Measurements from ENCODE around the gene NDUFAF2. TPM values are rescaled to one million over a fixed set of nuclear protein-coding genes. Genes with fewer than 3 reads are reported as not detected.

Gene NDUFAF2
- total RNA-seq, 1 donor from 2014 or later: 21.3 TPM

GRCh38 chr5:61171479-61171878 lies 226.5 kb downstream of the NDUFAF2 start:
- Mint-ChIP-seq H3K9me3 (no peaks in the 10 kb centered on the region), H3K4me1 (no peaks in the 10 kb centered on the region), H3K36me3 (no peaks in the 10 kb centered on the region), H3K27me3 (ENCODE audit: low read depth) (no peaks in the 10 kb centered on the region), H3K27ac (no peak overlapping the region), H3K4me3 (no peak overlapping the region)
- TF ChIP-seq, protein P1, sequence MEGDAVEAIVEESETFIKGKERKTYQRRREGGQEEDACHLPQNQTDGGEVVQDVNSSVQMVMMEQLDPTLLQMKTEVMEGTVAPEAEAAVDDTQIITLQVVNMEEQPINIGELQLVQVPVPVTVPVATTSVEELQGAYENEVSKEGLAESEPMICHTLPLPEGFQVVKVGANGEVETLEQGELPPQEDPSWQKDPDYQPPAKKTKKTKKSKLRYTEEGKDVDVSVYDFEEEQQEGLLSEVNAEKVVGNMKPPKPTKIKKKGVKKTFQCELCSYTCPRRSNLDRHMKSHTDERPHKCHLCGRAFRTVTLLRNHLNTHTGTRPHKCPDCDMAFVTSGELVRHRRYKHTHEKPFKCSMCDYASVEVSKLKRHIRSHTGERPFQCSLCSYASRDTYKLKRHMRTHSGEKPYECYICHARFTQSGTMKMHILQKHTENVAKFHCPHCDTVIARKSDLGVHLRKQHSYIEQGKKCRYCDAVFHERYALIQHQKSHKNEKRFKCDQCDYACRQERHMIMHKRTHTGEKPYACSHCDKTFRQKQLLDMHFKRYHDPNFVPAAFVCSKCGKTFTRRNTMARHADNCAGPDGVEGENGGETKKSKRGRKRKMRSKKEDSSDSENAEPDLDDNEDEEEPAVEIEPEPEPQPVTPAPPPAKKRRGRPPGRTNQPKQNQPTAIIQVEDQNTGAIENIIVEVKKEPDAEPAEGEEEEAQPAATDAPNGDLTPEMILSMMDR (IDR thresholded peaks at IDR 0.05; ENCODE audit: unreplicated experiment): no peak
- no peak for DNase-seq (ENCODE audit: low spot score in 2 of 2, unreplicated experiment in 2 of 2)

DNA sequence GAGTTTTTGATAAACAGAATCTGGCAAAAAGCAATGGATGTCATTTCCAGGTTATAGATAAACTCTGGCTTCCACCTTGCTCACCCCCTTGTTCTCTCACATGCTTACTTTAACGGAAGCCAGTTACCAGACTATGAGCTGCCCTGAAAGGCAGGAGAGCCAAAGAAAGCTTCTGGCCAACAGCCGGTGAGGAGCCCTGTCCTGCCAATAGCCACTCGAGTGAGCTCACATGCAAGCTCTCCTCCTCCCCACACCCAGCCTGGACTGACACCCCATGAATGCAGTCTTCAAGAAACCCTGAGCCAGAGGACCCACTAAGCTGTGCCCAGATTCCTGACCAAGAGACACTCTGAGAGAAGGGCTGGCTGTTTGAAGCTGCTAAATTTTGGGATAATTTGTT lies 231.6 kb downstream of the NDUFAF2 start:
- Mint-ChIP-seq H3K4me1 (no peaks in the 10 kb centered on the region), H3K4me3 (no peak overlapping the region), H3K27ac (no peak overlapping the region), H3K36me3 (no peaks in the 10 kb centered on the region), H3K27me3 (ENCODE audit: low read depth) (no peaks in the 10 kb centered on the region), H3K9me3 (no peaks in the 10 kb centered on the region)
- DNase-seq (ENCODE audit: low spot score in 2 of 2, unreplicated experiment in 2 of 2): no peak
- TF ChIP-seq, protein P1 (IDR thresholded peaks at IDR 0.05; ENCODE audit: unreplicated experiment): no peak

DNA sequence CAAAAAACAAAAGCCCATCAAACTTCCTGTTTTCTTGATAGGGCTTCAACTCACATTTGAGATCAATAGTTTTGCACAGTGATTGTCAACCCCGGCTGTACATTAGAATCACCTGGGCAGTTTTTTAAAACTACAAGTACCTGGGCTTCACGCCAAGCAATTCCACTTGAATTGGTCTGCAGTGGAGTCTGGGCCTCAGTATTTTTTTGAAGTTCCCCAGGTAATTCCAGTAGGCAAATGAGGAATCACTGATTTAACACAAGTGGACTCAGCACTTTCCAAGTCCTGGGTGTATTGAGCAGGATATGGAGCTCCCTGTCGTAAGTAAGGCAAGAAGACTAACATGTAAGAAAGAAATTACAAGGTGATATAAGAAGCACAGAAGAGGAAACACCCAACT lies 232.1 kb downstream of the NDUFAF2 start:
- H3K4me3 Mint-ChIP-seq: no peak overlapping the region
- H3K36me3 Mint-ChIP-seq: no peaks in the 10 kb centered on the region
- no peak for DNase-seq (ENCODE audit: low spot score in 2 of 2, unreplicated experiment in 2 of 2)
- H3K9me3 Mint-ChIP-seq: no peaks in the 10 kb centered on the region
- no peaks in the 10 kb centered on the region for H3K4me1 Mint-ChIP-seq
- H3K27ac Mint-ChIP-seq: no peak overlapping the region
- TF ChIP-seq, protein P1 (IDR thresholded peaks at IDR 0.05; ENCODE audit: unreplicated experiment): no peak
- H3K27me3 Mint-ChIP-seq (ENCODE audit: low read depth): no peaks in the 10 kb centered on the region

- no peaks in the 10 kb centered on the region for H3K36me3 Mint-ChIP-seq
- H3K4me1 Mint-ChIP-seq: no peaks in the 10 kb centered on the region
- no peak overlapping the region for H3K4me3 Mint-ChIP-seq
- TF ChIP-seq, protein P1 (IDR thresholded peaks at IDR 0.05; ENCODE audit: unreplicated experiment): no peak
- no peak overlapping the region for H3K27ac Mint-ChIP-seq
- no peaks in the 10 kb centered on the region for H3K27me3 Mint-ChIP-seq (ENCODE audit: low read depth)
- no peak for DNase-seq (ENCODE audit: low spot score in 2 of 2, unreplicated experiment in 2 of 2)
- H3K9me3 Mint-ChIP-seq: no peaks in the 10 kb centered on the region
These were observed 232.7 kb downstream of the NDUFAF2 start for GRCh38 chr5:61177716-61178115.

DNA sequence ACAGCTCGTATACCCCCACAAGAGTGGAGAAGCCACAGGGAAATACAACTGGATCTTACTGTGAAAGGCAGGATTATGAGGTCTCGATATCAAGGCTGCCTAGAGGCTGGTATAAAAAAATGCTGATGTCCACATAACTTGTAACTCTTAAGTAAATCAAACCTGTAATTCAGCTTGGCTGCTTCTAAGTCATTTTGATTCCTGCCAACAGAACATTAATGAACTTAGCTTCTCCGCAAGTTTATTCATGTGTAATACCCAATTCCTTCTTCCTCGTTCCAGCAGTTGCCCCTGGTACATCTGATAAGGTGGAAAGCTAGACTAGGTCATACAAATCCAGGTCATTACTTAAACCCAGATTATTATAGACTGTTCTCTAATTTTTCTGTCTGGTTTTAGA lies 233.7 kb downstream of the NDUFAF2 start:
- H3K27ac Mint-ChIP-seq: no peak overlapping the region
- H3K36me3 Mint-ChIP-seq: no peaks in the 10 kb centered on the region
- H3K27me3 Mint-ChIP-seq (ENCODE audit: low read depth): no peaks in the 10 kb centered on the region
- no peaks in the 10 kb centered on the region for H3K9me3 Mint-ChIP-seq
- no peak overlapping the region for H3K4me3 Mint-ChIP-seq
- no peak for DNase-seq (ENCODE audit: low spot score in 2 of 2, unreplicated experiment in 2 of 2)
- no peaks in the 10 kb centered on the region for H3K4me1 Mint-ChIP-seq
- TF ChIP-seq, protein P1 (IDR thresholded peaks at IDR 0.05; ENCODE audit: unreplicated experiment): no peak

GRCh38 chr5:61180886-61181285 lies 235.9 kb downstream of the NDUFAF2 start:
- DNase-seq (ENCODE audit: low spot score in 2 of 2, unreplicated experiment in 2 of 2): no peak
- H3K36me3 Mint-ChIP-seq: no peaks in the 10 kb centered on the region
- no peak overlapping the region for H3K27ac Mint-ChIP-seq
- TF ChIP-seq, protein P1 (IDR thresholded peaks at IDR 0.05; ENCODE audit: unreplicated experiment): no peak
- no peaks in the 10 kb centered on the region for H3K9me3 Mint-ChIP-seq
- H3K4me3 Mint-ChIP-seq: no peak overlapping the region
- H3K27me3 Mint-ChIP-seq (ENCODE audit: low read depth): no peaks in the 10 kb centered on the region
- H3K4me1 Mint-ChIP-seq: no peaks in the 10 kb centered on the region
